ENCODE measurements around the gene LRRK1.

Gene LRRK1

GRCh38 chr15:100981086-100981485, 61.9 kb downstream of the LRRK1 start:
- Mint-ChIP-seq H3K4me1 (ENCODE audit: low read depth) (no peaks in the 10 kb centered on the region), H3K27me3 (peaks cover 27% of the 10 kb centered on the region), H3K27ac (no peak overlapping the region), H3K36me3 (ENCODE audit: low read depth) (no peaks in the 10 kb centered on the region), H3K9me3 (peaks cover 4% of the 10 kb centered on the region), H3K4me3 (no peak overlapping the region)
- no peak for DNase-seq

- H3K4me3 Mint-ChIP-seq: no peak overlapping the region
- H3K27ac Mint-ChIP-seq: no peak overlapping the region
- no peak for DNase-seq
- H3K4me1 Mint-ChIP-seq (ENCODE audit: low read depth): no peaks in the 10 kb centered on the region
- peaks cover 4% of the 10 kb centered on the region for H3K9me3 Mint-ChIP-seq
- H3K36me3 Mint-ChIP-seq (ENCODE audit: low read depth): no peaks in the 10 kb centered on the region
- peaks cover 12% of the 10 kb centered on the region for H3K27me3 Mint-ChIP-seq
Observed at GRCh38 chr15:100983221-100983620, 64.1 kb downstream of the LRRK1 start.

GRCh38 chr15:100985401-100985800, 66.2 kb downstream of the LRRK1 start:
- no peak for DNase-seq
- no peaks in the 10 kb centered on the region for H3K36me3 Mint-ChIP-seq (ENCODE audit: low read depth)
- H3K4me1 Mint-ChIP-seq (ENCODE audit: low read depth): no peaks in the 10 kb centered on the region
- no peak overlapping the region for H3K27ac Mint-ChIP-seq
- H3K9me3 Mint-ChIP-seq: peaks cover under 1% of the 10 kb centered on the region
- peaks cover 13% of the 10 kb centered on the region for H3K27me3 Mint-ChIP-seq
- H3K4me3 Mint-ChIP-seq: no peak overlapping the region

- no peak for DNase-seq
- peaks cover 13% of the 10 kb centered on the region for H3K27me3 Mint-ChIP-seq
- no peaks in the 10 kb centered on the region for H3K9me3 Mint-ChIP-seq
- H3K36me3 Mint-ChIP-seq (ENCODE audit: low read depth): no peaks in the 10 kb centered on the region
- H3K4me1 Mint-ChIP-seq (ENCODE audit: low read depth): no peaks in the 10 kb centered on the region
- no peak overlapping the region for H3K27ac Mint-ChIP-seq
- no peak overlapping the region for H3K4me3 Mint-ChIP-seq
Observed at GRCh38 chr15:100986158-100986896, 67.2 kb downstream of the LRRK1 start.

GRCh38 chr15:100987143-100987542, 68.0 kb downstream of the LRRK1 start:
- Mint-ChIP-seq H3K9me3 (no peaks in the 10 kb centered on the region), H3K27ac (no peak overlapping the region), H3K36me3 (ENCODE audit: low read depth) (no peaks in the 10 kb centered on the region), H3K27me3 (peaks cover 13% of the 10 kb centered on the region), H3K4me3 (no peak overlapping the region), H3K4me1 (ENCODE audit: low read depth) (no peaks in the 10 kb centered on the region)
- DNase-seq: no peak

GRCh38 chr15:100988297-100988696, 69.1 kb downstream of the LRRK1 start:
- Mint-ChIP-seq H3K36me3 (ENCODE audit: low read depth) (no peaks in the 10 kb centered on the region), H3K27me3 (peaks cover 13% of the 10 kb centered on the region), H3K4me1 (ENCODE audit: low read depth) (no peaks in the 10 kb centered on the region)

GRCh38 chr15:100988857-100989256, 69.7 kb downstream of the LRRK1 start:
- no peaks in the 10 kb centered on the region for H3K4me1 Mint-ChIP-seq (ENCODE audit: low read depth)
- no peak overlapping the region for H3K27ac Mint-ChIP-seq
- no peak overlapping the region for H3K4me3 Mint-ChIP-seq
- no peaks in the 10 kb centered on the region for H3K36me3 Mint-ChIP-seq (ENCODE audit: low read depth)
- H3K9me3 Mint-ChIP-seq: no peaks in the 10 kb centered on the region
- H3K27me3 Mint-ChIP-seq: peaks cover 13% of the 10 kb centered on the region
- no peak for DNase-seq

More at GRCh38 chr15:100988297-100988696, 69.1 kb downstream of the LRRK1 start:
- no peak for DNase-seq
- Mint-ChIP-seq H3K9me3 (no peaks in the 10 kb centered on the region), H3K4me3 (no peak overlapping the region), H3K27ac (no peak overlapping the region)

- Mint-ChIP-seq H3K9me3 (no peaks in the 10 kb centered on the region), H3K36me3 (ENCODE audit: low read depth) (no peaks in the 10 kb centered on the region)
Observed at GRCh38 chr15:100994597-100995446, 75.7 kb downstream of the LRRK1 start.

GRCh38 chr15:100995471-100996430, 76.6 kb downstream of the LRRK1 start:
- no peak for DNase-seq
- Mint-ChIP-seq H3K4me1 (ENCODE audit: low read depth) (no peaks in the 10 kb centered on the region), H3K27me3 (peaks cover 31% of the 10 kb centered on the region), H3K4me3 (no peak overlapping the region), H3K9me3 (no peaks in the 10 kb centered on the region), H3K27ac (no peak overlapping the region), H3K36me3 (ENCODE audit: low read depth) (no peaks in the 10 kb centered on the region)

More at GRCh38 chr15:100994597-100995446, 75.7 kb downstream of the LRRK1 start:
- no peak overlapping the region for H3K27ac Mint-ChIP-seq
- H3K27me3 Mint-ChIP-seq: peaks cover 23% of the 10 kb centered on the region
- H3K4me3 Mint-ChIP-seq: no peak overlapping the region
- no peaks in the 10 kb centered on the region for H3K4me1 Mint-ChIP-seq (ENCODE audit: low read depth)
- DNase-seq: no peak

- H3K4me1 Mint-ChIP-seq (ENCODE audit: low read depth): no peaks in the 10 kb centered on the region
- H3K36me3 Mint-ChIP-seq (ENCODE audit: low read depth): no peaks in the 10 kb centered on the region
- no peaks in the 10 kb centered on the region for H3K9me3 Mint-ChIP-seq
- no peak overlapping the region for H3K4me3 Mint-ChIP-seq
- peaks cover 39% of the 10 kb centered on the region for H3K27me3 Mint-ChIP-seq
- H3K27ac Mint-ChIP-seq: no peak overlapping the region
- DNase-seq: no peak
Observed at GRCh38 chr15:100997442-100997841, 78.3 kb downstream of the LRRK1 start.

GRCh38 chr15:100998630-100999029, 79.5 kb downstream of the LRRK1 start:
- Mint-ChIP-seq H3K36me3 (ENCODE audit: low read depth) (no peaks in the 10 kb centered on the region), H3K4me1 (ENCODE audit: low read depth) (no peaks in the 10 kb centered on the region), H3K9me3 (no peaks in the 10 kb centered on the region), H3K4me3 (no peak overlapping the region), H3K27ac (no peak overlapping the region), H3K27me3 (peaks cover 39% of the 10 kb centered on the region)
- DNase-seq: no peak

GRCh38 chr15:100999369-100999768, 80.2 kb downstream of the LRRK1 start:
- Mint-ChIP-seq H3K9me3 (no peaks in the 10 kb centered on the region), H3K36me3 (ENCODE audit: low read depth) (no peaks in the 10 kb centered on the region), H3K4me1 (ENCODE audit: low read depth) (no peaks in the 10 kb centered on the region), H3K27me3 (peaks cover 38% of the 10 kb centered on the region), H3K27ac (no peak overlapping the region), H3K4me3 (no peak overlapping the region)
- DNase-seq: no peak

- Mint-ChIP-seq H3K36me3 (ENCODE audit: low read depth) (no peaks in the 10 kb centered on the region), H3K4me3 (no peak overlapping the region), H3K27me3 (peaks cover 37% of the 10 kb centered on the region), H3K4me1 (ENCODE audit: low read depth) (no peaks in the 10 kb centered on the region), H3K9me3 (no peaks in the 10 kb centered on the region), H3K27ac (no peak overlapping the region)
- no peak for DNase-seq
Observed at GRCh38 chr15:101000271-101000681, 81.1 kb downstream of the LRRK1 start.

- Mint-ChIP-seq H3K27ac (no peak overlapping the region), H3K4me3 (no peak overlapping the region), H3K36me3 (ENCODE audit: low read depth) (no peaks in the 10 kb centered on the region), H3K4me1 (ENCODE audit: low read depth) (no peaks in the 10 kb centered on the region), H3K27me3 (peaks cover 34% of the 10 kb centered on the region), H3K9me3 (no peaks in the 10 kb centered on the region)
- no peak for DNase-seq
Observed at GRCh38 chr15:101001056-101001455, 81.9 kb downstream of the LRRK1 start.
